ENCODE measurements around the gene SLC6A11.

DNA sequence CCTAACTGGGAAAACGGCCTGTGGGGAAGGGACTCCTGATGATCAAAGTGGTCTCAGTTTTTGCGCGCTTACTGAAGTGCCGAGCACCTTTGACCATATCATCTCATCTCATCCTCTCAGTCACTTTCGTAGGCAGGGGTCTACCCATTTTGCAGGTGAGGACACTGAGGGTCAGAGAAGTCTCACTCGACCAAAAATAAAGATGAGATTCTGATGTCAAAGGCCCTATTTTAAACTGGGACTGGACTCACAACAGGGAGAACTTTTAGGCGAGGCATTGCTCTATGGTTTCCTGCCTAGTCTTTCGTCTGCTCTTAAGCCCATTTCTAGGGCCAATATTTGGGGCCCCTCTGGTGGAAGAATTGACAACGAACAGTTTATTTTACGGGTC, 830 bp downstream of the SLC6A11 start:
- no peak for TF ChIP-seq EZH2 (IDR thresholded peaks at IDR 0.05; ENCODE audit: borderline replicate concordance, insufficient read depth, low read depth, low read length, poor library complexity, severe bottlenecking)
- TF ChIP-seq, protein P1, sequence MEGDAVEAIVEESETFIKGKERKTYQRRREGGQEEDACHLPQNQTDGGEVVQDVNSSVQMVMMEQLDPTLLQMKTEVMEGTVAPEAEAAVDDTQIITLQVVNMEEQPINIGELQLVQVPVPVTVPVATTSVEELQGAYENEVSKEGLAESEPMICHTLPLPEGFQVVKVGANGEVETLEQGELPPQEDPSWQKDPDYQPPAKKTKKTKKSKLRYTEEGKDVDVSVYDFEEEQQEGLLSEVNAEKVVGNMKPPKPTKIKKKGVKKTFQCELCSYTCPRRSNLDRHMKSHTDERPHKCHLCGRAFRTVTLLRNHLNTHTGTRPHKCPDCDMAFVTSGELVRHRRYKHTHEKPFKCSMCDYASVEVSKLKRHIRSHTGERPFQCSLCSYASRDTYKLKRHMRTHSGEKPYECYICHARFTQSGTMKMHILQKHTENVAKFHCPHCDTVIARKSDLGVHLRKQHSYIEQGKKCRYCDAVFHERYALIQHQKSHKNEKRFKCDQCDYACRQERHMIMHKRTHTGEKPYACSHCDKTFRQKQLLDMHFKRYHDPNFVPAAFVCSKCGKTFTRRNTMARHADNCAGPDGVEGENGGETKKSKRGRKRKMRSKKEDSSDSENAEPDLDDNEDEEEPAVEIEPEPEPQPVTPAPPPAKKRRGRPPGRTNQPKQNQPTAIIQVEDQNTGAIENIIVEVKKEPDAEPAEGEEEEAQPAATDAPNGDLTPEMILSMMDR (IDR thresholded peaks at IDR 0.05), result no peak

All from B cell (primary cell).